Embryonic facial prominence (tissue), 1 donor: ENCODE results near the gene TIAL1.
"Not testable (repeated sequence)": the region's sequence is repeated elsewhere in the genome, so short reads cannot be mapped to it uniquely, and the experiment has no call there.

ENCODE experiments used
- DNase-seq: peaks from one replicate; pipeline ENCODE4 v3.0.0-alpha.2; 2016; ENCODE audit errors: extremely low spot score

TIAL1 gene

GRCh38 chr10:119613741-119614140 lies 17.0 kb upstream of the TIAL1 start:
- DNase-seq, result no peak

GRCh38 chr10:119611433-119611832 lies 14.7 kb upstream of the TIAL1 start:
- DNase-seq, result no peak

- DNase-seq, result no peak
Observed at GRCh38 chr10:119609516-119609915, 12.8 kb upstream of the TIAL1 start.

GRCh38 chr10:119608316-119609155 lies 11.8 kb upstream of the TIAL1 start:
- DNase-seq, result no peak

GRCh38 chr10:119604468-119604867 lies 7.7 kb upstream of the TIAL1 start:
- DNase-seq, result no peak

- DNase-seq, result no peak
Observed at GRCh38 chr10:119602241-119603095, 5.7 kb upstream of the TIAL1 start.

- DNase-seq, result no peak
Observed at GRCh38 chr10:119598397-119598796, 1.6 kb upstream of the TIAL1 start.

- no peak for DNase-seq
Observed at GRCh38 chr10:119597405-119598186, 832 bp upstream of the TIAL1 start.

GRCh38 chr10:119595676-119596515 lies 868 bp downstream of the TIAL1 start:
- no peak for DNase-seq

GRCh38 chr10:119595134-119595675 lies 1.6 kb downstream of the TIAL1 start:
- DNase-seq, result no peak

- no peak for DNase-seq
Observed at GRCh38 chr10:119588071-119588470, 8.7 kb downstream of the TIAL1 start.

- no peak for DNase-seq
Observed at GRCh38 chr10:119578355-119578754, 18.4 kb downstream of the TIAL1 start.

- DNase-seq, result no peak
Observed at GRCh38 chr10:119575991-119576390, 20.8 kb downstream of the TIAL1 start.

GRCh38 chr10:119575506-119575905 lies 21.3 kb downstream of the TIAL1 start:
- DNase-seq, result no peak

- no peak for DNase-seq
Observed at GRCh38 chr10:119567978-119568377, 28.8 kb downstream of the TIAL1 start.

GRCh38 chr10:119562097-119562496 lies 34.7 kb downstream of the TIAL1 start:
- no peak for DNase-seq

- not testable (repeated sequence) for DNase-seq
Observed at GRCh38 chr10:119559511-119559910, 37.3 kb downstream of the TIAL1 start.

- not testable (repeated sequence) for DNase-seq
Observed at GRCh38 chr10:119556081-119556480, 40.7 kb downstream of the TIAL1 start.

- no peak for DNase-seq
Observed at GRCh38 chr10:119555178-119555784, 41.5 kb downstream of the TIAL1 start.

- no peak for DNase-seq
Observed at GRCh38 chr10:119550827-119551226, 45.9 kb downstream of the TIAL1 start.
